ENCODE results near the gene RBM28. TPM values are rescaled to one million over a fixed set of nuclear protein-coding genes. Genes with fewer than 3 reads are reported as not detected.

The RBM28 gene
- polyA plus RNA-seq, 1 donor (not counting 4 experiments of a cell fraction or from before 2014, with no cell fraction given) = 36.4 TPM

- no peaks in the 10 kb centered on the region for H3K9me3 ChIP-seq (ENCODE audit: control insufficient read depth, low read depth, low read length)
- no peak overlapping the region for H3K4me3 ChIP-seq (ENCODE audit: control insufficient read depth in 2 of 3, extremely low read depth in 1 of 3, insufficient read depth in 2 of 3, low read depth in 1 of 3, low read length in 3 of 3)
- H4K20me1 ChIP-seq (ENCODE audit: control insufficient read depth, extremely low read depth, insufficient read depth, low read length) = no peaks in the 10 kb centered on the region
- DNase-seq (ENCODE audit: low read depth, low spot score) = no peak
- H2AFZ ChIP-seq (ENCODE audit: control insufficient read depth, low read length) = no peak overlapping the region
- no peak for FAIRE-seq
- no peak overlapping the region for H3K4me2 ChIP-seq (ENCODE audit: control insufficient read depth, extremely low read depth, insufficient read depth, low read depth, low read length)
- no peaks in the 10 kb centered on the region for H3K27me3 ChIP-seq (ENCODE audit: control insufficient read depth, extremely low read depth, insufficient read depth, low read length)
- H3K9ac ChIP-seq (ENCODE audit: control insufficient read depth, extremely low read depth, insufficient read depth, low read length) = no peak overlapping the region
- no peaks in the 10 kb centered on the region for H3K9me1 ChIP-seq (ENCODE audit: control insufficient read depth, extremely low read depth, insufficient read depth, low read length)
- dilution Hi-C loops (cut with MboI; ENCODE audit: extremely low pct_ligation_motif_present, low sequenced_read_pairs) = no loop called here
- TF ChIP-seq, protein P1, sequence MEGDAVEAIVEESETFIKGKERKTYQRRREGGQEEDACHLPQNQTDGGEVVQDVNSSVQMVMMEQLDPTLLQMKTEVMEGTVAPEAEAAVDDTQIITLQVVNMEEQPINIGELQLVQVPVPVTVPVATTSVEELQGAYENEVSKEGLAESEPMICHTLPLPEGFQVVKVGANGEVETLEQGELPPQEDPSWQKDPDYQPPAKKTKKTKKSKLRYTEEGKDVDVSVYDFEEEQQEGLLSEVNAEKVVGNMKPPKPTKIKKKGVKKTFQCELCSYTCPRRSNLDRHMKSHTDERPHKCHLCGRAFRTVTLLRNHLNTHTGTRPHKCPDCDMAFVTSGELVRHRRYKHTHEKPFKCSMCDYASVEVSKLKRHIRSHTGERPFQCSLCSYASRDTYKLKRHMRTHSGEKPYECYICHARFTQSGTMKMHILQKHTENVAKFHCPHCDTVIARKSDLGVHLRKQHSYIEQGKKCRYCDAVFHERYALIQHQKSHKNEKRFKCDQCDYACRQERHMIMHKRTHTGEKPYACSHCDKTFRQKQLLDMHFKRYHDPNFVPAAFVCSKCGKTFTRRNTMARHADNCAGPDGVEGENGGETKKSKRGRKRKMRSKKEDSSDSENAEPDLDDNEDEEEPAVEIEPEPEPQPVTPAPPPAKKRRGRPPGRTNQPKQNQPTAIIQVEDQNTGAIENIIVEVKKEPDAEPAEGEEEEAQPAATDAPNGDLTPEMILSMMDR (optimal IDR thresholded peaks at IDR 0.05 in 1 of 3, IDR thresholded peaks at IDR 0.05 in 1 of 3, conservative IDR thresholded peaks at IDR 0.05 in 1 of 3; ENCODE audit: extremely low read depth in 1 of 3, insufficient read depth in 2 of 3, low read length in 3 of 3) = no peak
- TF ChIP-seq EZH2 (IDR thresholded peaks at IDR 0.05; ENCODE audit: low read length) = no peak
- H3K36me3 ChIP-seq (ENCODE audit: control insufficient read depth in 2 of 2, extremely low read depth in 1 of 2, insufficient read depth in 2 of 2, low read length in 2 of 2) = no peaks in the 10 kb centered on the region
- no peaks in the 10 kb centered on the region for H3K79me2 ChIP-seq (ENCODE audit: control insufficient read depth, insufficient read depth, low read length)
- H3K4me1 ChIP-seq (ENCODE audit: control insufficient read depth, extremely low read depth, insufficient read depth, low read length) = peaks cover 11% of the 10 kb centered on the region
- no peak overlapping the region for H3K27ac ChIP-seq (ENCODE audit: control insufficient read depth, insufficient read depth, low read length)
Observed at GRCh38 chr7:128274246-128274883, 69.3 kb downstream of the RBM28 start.

DNA sequence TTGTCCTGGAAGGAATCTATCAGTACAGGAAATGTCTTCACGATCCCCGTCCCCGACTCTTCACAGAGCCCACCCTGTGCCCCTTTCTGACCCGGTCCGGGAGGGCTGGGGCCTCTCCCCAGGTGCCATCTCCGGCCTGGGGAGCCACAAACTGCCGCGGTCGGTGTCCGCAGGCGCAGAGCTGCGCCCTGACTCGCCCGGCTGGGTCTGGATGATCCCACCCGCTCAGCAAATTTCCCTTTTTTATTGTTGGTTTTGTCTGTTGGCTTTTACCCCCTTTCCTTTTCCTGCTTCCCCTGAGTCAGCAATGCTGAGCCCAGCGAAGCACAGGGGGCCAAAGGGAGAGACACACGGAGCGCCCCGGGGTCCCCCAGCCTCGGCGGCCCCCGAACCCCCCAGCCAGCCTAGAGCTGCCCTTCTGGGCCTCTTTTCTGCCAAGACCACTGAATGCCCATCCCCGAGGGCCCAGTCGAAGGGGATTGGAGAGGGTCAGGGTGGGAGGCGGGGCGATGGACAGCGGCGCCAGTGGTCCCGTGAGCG is 71.7 kb downstream of the RBM28 start:
- Histone ChIP-seq H3K36me3 (ENCODE audit: control insufficient read depth in 2 of 2, extremely low read depth in 1 of 2, insufficient read depth in 2 of 2, low read length in 2 of 2) (no peaks in the 10 kb centered on the region), H3K4me3 (ENCODE audit: control insufficient read depth in 2 of 3, extremely low read depth in 1 of 3, insufficient read depth in 2 of 3, low read depth in 1 of 3, low read length in 3 of 3) (peak overlapping the region; percentile 5 to 51 (median 49)), H3K27me3 (ENCODE audit: control insufficient read depth, extremely low read depth, insufficient read depth, low read length) (no peaks in the 10 kb centered on the region), H3K9me3 (ENCODE audit: control insufficient read depth, low read depth, low read length) (no peaks in the 10 kb centered on the region), H3K4me1 (ENCODE audit: control insufficient read depth, extremely low read depth, insufficient read depth, low read length) (peaks cover 23% of the 10 kb centered on the region), H3K27ac (ENCODE audit: control insufficient read depth, insufficient read depth, low read length) (no peak overlapping the region), H3K9ac (ENCODE audit: control insufficient read depth, extremely low read depth, insufficient read depth, low read length) (peak overlapping the region; percentile 59), H3K9me1 (ENCODE audit: control insufficient read depth, extremely low read depth, insufficient read depth, low read length) (no peaks in the 10 kb centered on the region), H3K79me2 (ENCODE audit: control insufficient read depth, insufficient read depth, low read length) (no peaks in the 10 kb centered on the region), H4K20me1 (ENCODE audit: control insufficient read depth, extremely low read depth, insufficient read depth, low read length) (no peaks in the 10 kb centered on the region), H3K4me2 (ENCODE audit: control insufficient read depth, extremely low read depth, insufficient read depth, low read depth, low read length) (peak overlapping the region; percentile 61), H2AFZ (ENCODE audit: control insufficient read depth, low read length) (peak overlapping the region; percentile 82)
- FAIRE-seq (no peak), DNase-seq (ENCODE audit: low read depth, low spot score) (no peak)
- TF ChIP-seq, protein P1 (optimal IDR thresholded peaks at IDR 0.05 in 1 of 3, IDR thresholded peaks at IDR 0.05 in 1 of 3, conservative IDR thresholded peaks at IDR 0.05 in 1 of 3; ENCODE audit: extremely low read depth in 1 of 3, insufficient read depth in 2 of 3, low read length in 3 of 3) = no peak
- TF ChIP-seq EZH2 (IDR thresholded peaks at IDR 0.05; ENCODE audit: low read length) = no peak
- dilution Hi-C loops (cut with MboI; ENCODE audit: extremely low pct_ligation_motif_present, low sequenced_read_pairs) = no loop called here

Measured in keratinocyte (primary cell).